ENCODE data around the gene PIGB.
"Not testable (repeated sequence)": the region's sequence is repeated elsewhere in the genome, so short reads cannot be mapped to it uniquely, and the experiment has no call there.

PIGB gene

GRCh38 chr15:55383687-55384086, 64.7 kb downstream of the PIGB start:
- no peak for DNase-seq

- no peak for DNase-seq
These were observed 68.0 kb downstream of the PIGB start for GRCh38 chr15:55387027-55387426.

- no peak for DNase-seq
These were observed 70.2 kb downstream of the PIGB start for GRCh38 chr15:55389264-55389607.

- DNase-seq = no peak
These were observed 75.7 kb downstream of the PIGB start for GRCh38 chr15:55394694-55395093.

- no peak for DNase-seq
These were observed 79.2 kb downstream of the PIGB start for GRCh38 chr15:55398243-55398642.

GRCh38 chr15:55400050-55400449, 81.0 kb downstream of the PIGB start:
- DNase-seq = not testable (repeated sequence)

- no peak for DNase-seq
These were observed 82.8 kb downstream of the PIGB start for GRCh38 chr15:55401786-55402246.

- DNase-seq = no peak
These were observed 83.7 kb downstream of the PIGB start for GRCh38 chr15:55402707-55403106.

GRCh38 chr15:55403531-55403930, 84.5 kb downstream of the PIGB start:
- DNase-seq = no peak
